Psoas muscle (tissue), 8 donors: Measurements from ENCODE around the gene DUSP6. TPM values are rescaled to one million over a fixed set of nuclear protein-coding genes. Genes with fewer than 3 reads are reported as not detected.

Source experiments
- ATAC-seq, 4 donors: fragments of 200-7000 bp; cut with Tn5 transposase; one replicate each; pipeline ENCODE4 v1.9.1; 2020; ENCODE audit warnings: moderate library complexity in 3 of 4, mild to moderate bottlenecking in 2 of 4
- DNase-seq, 2 donors: peaks; one replicate each; pipeline ENCODE4 v3.0.0-alpha.2; 2020
- H3K27ac ChIP-seq: fragments of 200-600 bp; one replicate; pipeline ENCODE4 v1.8.0; 2022
- H3K27me3 ChIP-seq, 3 donors: fragments of 200-600 bp in 1 of 3; one replicate each; pipeline versions ENCODE4 v1.6.1 to v1.8.0; 2013 to 2022; ENCODE audit warnings: low read length in 2 of 3, mild to moderate bottlenecking in 2 of 3, moderate library complexity in 1 of 3; ENCODE audit not compliant: insufficient read depth in 3 of 3
- H3K36me3 ChIP-seq, 2 donors: fragments of 200-600 bp in 1 of 2; one replicate each; pipeline versions ENCODE4 v1.6.1 to v1.8.0; 2013 to 2022; ENCODE audit warnings: low read depth in 1 of 2, mild to moderate bottlenecking in 1 of 2, moderate library complexity in 1 of 2; ENCODE audit not compliant: insufficient read depth in 1 of 2
- H3K4me1 ChIP-seq: fragments of 200-600 bp; one replicate; pipeline ENCODE4 v1.8.0; 2022
- H3K4me3 ChIP-seq: fragments of 200-600 bp; one replicate; pipeline ENCODE4 v1.8.0; 2022; ENCODE audit warnings: mild to moderate bottlenecking
- H3K9me3 ChIP-seq: fragments of 200-600 bp; one replicate; pipeline ENCODE4 v1.8.0; 2022
- CTCF ChIP-seq: fragments of 200-600 bp; IDR thresholded peaks from one replicate; pipeline ENCODE4 v1.8.0; 2022; ENCODE audit warnings: antibody characterized with exemption
- WGBS, 3 donors: extraction: QIAGEN DNeasy Blood & Tissue Kit; methylation state at CpG; one replicate each; pipeline versions ENCODE4 v1.1.6 to v1.1.7; 2013; 5-methylcytosine and 5-hydroxymethylcytosine counted together
- intact Hi-C, 2 donors: fragments of 100-400 bp; cut with DNase I; formaldehyde crosslinking; loops; one replicate each; pipeline versions ENCODE4 v1.11.0 to v1.14.2; 2022
- polyA plus RNA-seq, 3 donors: library from polyadenylated mRNA; stranded (reverse); fragments of 200-250 nt; gene quantifications; one replicate each; pipeline ENCODE4 v1.2.3, GENCODE V29; 2013
- total RNA-seq, 4 donors: library from RNA; stranded (reverse); fragmentation: NEBNext Ultra II Directional in 2 of 4; extraction: Animal tissue kit (Norgen Biotek cat#: 25700) in 2 of 4; gene quantifications; one replicate each; pipeline versions ENCODE4 v1.2.1 to v1.2.4, GENCODE V29; 2021 to 2023
- donor health status: healthy with polysubstance abuse.
- donor health status: DM: no; HTN: no; CAD: no; lungs with moderate emphysema.
- donor health status: Bipolar disorder and iron deficiency.
- donor health status: healthy.
- donor health status: DM: yes; HTN: yes; CAD: no.
- donor health status: DM: no; HTN: no; CAD: no.
- donor health status: DM: no; HTN: no; CAD: no.
- donor health status: DM: yes; HTN: yes; CAD: no.

Gene DUSP6
- total and polyA plus RNA-seq, 7 donors, result 5.0 to 27.0 (median 12.3) TPM

- 70 to 76% (median 72%) methylated on average over 6 of the region's 6 CpGs for WGBS, 3 donors
- peak; percentile 21 to 87 (median 47) for ATAC-seq
- no peak overlapping the region for H3K4me3 ChIP-seq
- peaks cover 9% of the 10 kb centered on the region for H3K4me1 ChIP-seq
- DNase-seq, result no peak
- intact Hi-C loops, result no loop called here
- H3K27me3 ChIP-seq, result no peaks in the 10 kb centered on the region
- TF ChIP-seq CTCF, result no peak
- no peak overlapping the region for H3K27ac ChIP-seq
- H3K9me3 ChIP-seq, result no peaks in the 10 kb centered on the region
- no peaks in the 10 kb centered on the region for H3K36me3 ChIP-seq
Measured at GRCh38 chr12:89389755-89390661, 37.7 kb upstream of the DUSP6 start.

- Histone ChIP-seq H3K36me3 (no peaks in the 10 kb centered on the region), H3K9me3 (no peaks in the 10 kb centered on the region), H3K27me3 (no peaks in the 10 kb centered on the region), H3K27ac (no peak overlapping the region), H3K4me1 (peaks cover 15% of the 10 kb centered on the region), H3K4me3 (no peak overlapping the region)
- ATAC-seq (no peak), DNase-seq (no peak)
- intact Hi-C loops, result no loop called here
- WGBS, 3 donors, result 68 to 89% (median 71%) methylated on average over 3 of the region's 3 CpGs
- TF ChIP-seq CTCF, result no peak
Measured at GRCh38 chr12:89386138-89386537, 33.8 kb upstream of the DUSP6 start.

- Histone ChIP-seq H3K4me1 (peaks cover 14% of the 10 kb centered on the region), H3K36me3 (no peaks in the 10 kb centered on the region), H3K4me3 (no peak overlapping the region), H3K27ac (peak overlapping the region; percentile 30), H3K9me3 (no peaks in the 10 kb centered on the region), H3K27me3 (no peaks in the 10 kb centered on the region)
- DNase-seq, result no peak
- WGBS, 3 donors, result 70 to 78% (median 70%) methylated on average over 3 of the region's 3 CpGs
- intact Hi-C loops, result no loop called here
- ATAC-seq, result no peak
- TF ChIP-seq CTCF, result no peak
Measured at GRCh38 chr12:89384807-89385206, 32.5 kb upstream of the DUSP6 start.

- Histone ChIP-seq H3K4me3 (no peak overlapping the region), H3K27me3 (no peaks in the 10 kb centered on the region), H3K9me3 (no peaks in the 10 kb centered on the region), H3K36me3 (no peaks in the 10 kb centered on the region), H3K4me1 (peaks cover 9% of the 10 kb centered on the region), H3K27ac (peak overlapping the region; percentile 30)
- intact Hi-C loops, result no loop called here
- no peak for TF ChIP-seq CTCF
- ATAC-seq (peak in 3 of 4 donors; percentile 50 to 75 (median 66)), DNase-seq (no peak)
- WGBS, 3 donors, result 30 to 42% (median 34%) methylated on average over 8 of the region's 8 CpGs
Measured at GRCh38 chr12:89384050-89384758, 31.9 kb upstream of the DUSP6 start.
